SK-N-DZ (cell line): ENCODE data around the gene ZSCAN5A. TPM values are rescaled to one million over a fixed set of nuclear protein-coding genes. Genes with fewer than 3 reads are reported as not detected.
"Not testable (repeated sequence)": the region's sequence is repeated elsewhere in the genome, so short reads cannot be mapped to it uniquely, and the experiment has no call there.

Source experiments
- DNase-seq: peaks from one replicate; pipeline ENCODE4 v3.0.0-alpha.2; 2015; ENCODE audit warnings: low spot score
- polyA plus RNA-seq, 2 experiments: library from polyadenylated mRNA; depleted of rRNA; stranded (reverse); fragments of >200 nt; gene quantifications; 2 replicates each; pipeline ENCODE4 v1.2.3, GENCODE V29; 2014

ZSCAN5A gene
- 2.2 and 3.2 TPM in 2 replicates for polyA plus RNA-seq (2014; cell fraction: cytosol; rRNA removed)
- polyA plus RNA-seq (2014; cell fraction: nucleus; rRNA removed): 2.8 and 4.7 TPM in 2 replicates

- peak; percentile 91 for DNase-seq
These were observed at the start of gene ZSCAN5A for GRCh38 chr19:56314381-56315076. Gene ZSCAN5A, minus strand, starts transcription at chr19:56314839. Its CDS starts 89,793 bp downstream, at chr19:56225046.

- no peak for DNase-seq
These were observed 46.2 kb upstream of the ZSCAN5A start for GRCh38 chr19:56360841-56361240.

- no peak for DNase-seq
These were observed 42.3 kb upstream of the ZSCAN5A start for GRCh38 chr19:56356944-56357343.

- no peak for DNase-seq
These were observed 40.9 kb upstream of the ZSCAN5A start for GRCh38 chr19:56355517-56355916.

GRCh38 chr19:56351208-56351607 lies 36.6 kb upstream of the ZSCAN5A start:
- DNase-seq: no peak

GRCh38 chr19:56350416-56351045 lies 35.9 kb upstream of the ZSCAN5A start:
- peak; percentile 22 for DNase-seq

- DNase-seq: no peak
These were observed 33.7 kb upstream of the ZSCAN5A start for GRCh38 chr19:56348289-56348877.

GRCh38 chr19:56347163-56347778 lies 32.6 kb upstream of the ZSCAN5A start:
- no peak for DNase-seq

GRCh38 chr19:56341948-56342347 lies 27.3 kb upstream of the ZSCAN5A start:
- no peak for DNase-seq

GRCh38 chr19:56339031-56339430 lies 24.4 kb upstream of the ZSCAN5A start:
- not testable (repeated sequence) for DNase-seq

- DNase-seq: not testable (repeated sequence)
These were observed 22.4 kb upstream of the ZSCAN5A start for GRCh38 chr19:56337077-56337476.

GRCh38 chr19:56335371-56335770 lies 20.7 kb upstream of the ZSCAN5A start:
- DNase-seq: not testable (repeated sequence)

- peak; percentile 15 for DNase-seq
These were observed 18.9 kb upstream of the ZSCAN5A start for GRCh38 chr19:56333506-56333905.

- no peak for DNase-seq
These were observed 18.1 kb upstream of the ZSCAN5A start for GRCh38 chr19:56332695-56333094.

GRCh38 chr19:56324436-56324835 lies 9.8 kb upstream of the ZSCAN5A start:
- no peak for DNase-seq

GRCh38 chr19:56321989-56322440 lies 7.4 kb upstream of the ZSCAN5A start:
- no peak for DNase-seq

GRCh38 chr19:56321254-56321988 lies 6.8 kb upstream of the ZSCAN5A start:
- no peak for DNase-seq

GRCh38 chr19:56319991-56320390 lies 5.4 kb upstream of the ZSCAN5A start:
- no peak for DNase-seq

GRCh38 chr19:56317749-56318148 lies 3.1 kb upstream of the ZSCAN5A start:
- no peak for DNase-seq

GRCh38 chr19:56316728-56317127 lies 2.1 kb upstream of the ZSCAN5A start:
- DNase-seq: no peak

- peak; percentile 95 for DNase-seq
These were observed 614 bp upstream of the ZSCAN5A start for GRCh38 chr19:56315077-56315828.
